ENCODE measurements around the gene C12orf75.
"Not testable (repeated sequence)": the region's sequence is repeated elsewhere in the genome, so short reads cannot be mapped to it uniquely, and the experiment has no call there.

- not testable (repeated sequence) for TF ChIP-seq MYC (IDR thresholded peaks at IDR 0.05; ENCODE audit: low read depth, low read length); MAX (IDR thresholded peaks at IDR 0.05; ENCODE audit: insufficient read depth, insufficient read length); POLR2AphosphoS5 (IDR thresholded peaks at IDR 0.05; ENCODE audit: insufficient read depth, low read depth, low read length); CTCF (IDR thresholded peaks at IDR 0.05; ENCODE audit: extremely low read depth in 1 of 2, insufficient read depth in 1 of 2, low read depth in 1 of 2, low read length in 2 of 2); POLR2A (IDR thresholded peaks at IDR 0.05; ENCODE audit: low read depth, low read length); EZH2 (IDR thresholded peaks at IDR 0.05; ENCODE audit: borderline replicate concordance, low read depth, low read length, severe bottlenecking)
These were observed 1.8 kb downstream of the C12orf75 start for GRCh38 chr12:105332286-105332685.
